OCI-M2 (cell line): ENCODE data around the gene PLEKHG3.

Source experiments
- DNase-seq: peaks from one replicate; lab custom pipeline; 2025; ENCODE audit not compliant: unreplicated experiment; lab: John Stamatoyannopoulos, UW

PLEKHG3 gene

DNA sequence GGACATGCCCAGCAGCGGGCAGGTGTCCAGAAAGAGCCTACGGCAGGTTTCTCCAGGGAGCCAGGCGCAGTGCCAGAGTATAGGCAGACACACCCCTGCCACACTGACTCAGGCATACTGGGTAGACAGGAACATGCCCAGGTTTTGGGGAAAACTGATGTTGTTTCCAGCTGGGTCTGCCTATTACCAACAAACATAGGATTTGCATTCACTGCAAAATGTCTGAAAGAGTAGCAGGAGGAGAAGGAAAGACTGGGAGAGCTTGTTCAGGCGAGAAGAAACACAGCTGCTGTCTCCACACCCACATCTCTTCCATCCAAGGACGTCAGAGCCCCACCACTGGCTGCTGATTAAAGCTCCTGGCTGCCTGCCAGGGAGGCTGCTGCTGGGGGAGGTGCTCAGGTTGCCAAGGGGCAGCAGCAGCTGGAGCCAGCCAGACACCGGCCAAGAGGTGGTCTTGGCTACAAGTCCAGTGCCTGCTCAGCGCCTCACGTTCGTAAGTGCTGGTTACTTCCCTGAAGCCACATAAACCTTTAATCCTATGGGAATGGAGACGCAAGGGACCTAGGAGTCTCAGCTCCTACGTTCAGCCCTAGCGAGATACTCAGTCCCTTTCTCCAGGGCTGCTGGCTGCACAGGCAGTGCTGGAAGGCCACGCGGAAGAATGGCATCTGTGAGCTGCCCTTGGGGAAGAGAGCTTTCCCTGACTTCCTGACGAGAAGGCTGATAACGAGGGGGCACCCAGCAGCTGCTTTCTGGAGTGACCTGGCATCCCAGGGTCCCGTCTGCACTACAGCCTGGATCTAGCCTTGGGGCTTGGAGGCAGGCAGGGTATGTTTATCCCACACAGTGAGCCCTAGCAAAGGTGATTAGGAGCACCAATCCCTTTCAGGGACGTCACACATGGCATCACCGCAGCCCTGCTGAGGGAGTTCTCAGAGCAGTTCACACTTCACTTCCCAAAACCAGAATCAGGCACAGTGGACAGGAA, 58.1 kb downstream of the PLEKHG3 start:
- no peak for DNase-seq

DNA sequence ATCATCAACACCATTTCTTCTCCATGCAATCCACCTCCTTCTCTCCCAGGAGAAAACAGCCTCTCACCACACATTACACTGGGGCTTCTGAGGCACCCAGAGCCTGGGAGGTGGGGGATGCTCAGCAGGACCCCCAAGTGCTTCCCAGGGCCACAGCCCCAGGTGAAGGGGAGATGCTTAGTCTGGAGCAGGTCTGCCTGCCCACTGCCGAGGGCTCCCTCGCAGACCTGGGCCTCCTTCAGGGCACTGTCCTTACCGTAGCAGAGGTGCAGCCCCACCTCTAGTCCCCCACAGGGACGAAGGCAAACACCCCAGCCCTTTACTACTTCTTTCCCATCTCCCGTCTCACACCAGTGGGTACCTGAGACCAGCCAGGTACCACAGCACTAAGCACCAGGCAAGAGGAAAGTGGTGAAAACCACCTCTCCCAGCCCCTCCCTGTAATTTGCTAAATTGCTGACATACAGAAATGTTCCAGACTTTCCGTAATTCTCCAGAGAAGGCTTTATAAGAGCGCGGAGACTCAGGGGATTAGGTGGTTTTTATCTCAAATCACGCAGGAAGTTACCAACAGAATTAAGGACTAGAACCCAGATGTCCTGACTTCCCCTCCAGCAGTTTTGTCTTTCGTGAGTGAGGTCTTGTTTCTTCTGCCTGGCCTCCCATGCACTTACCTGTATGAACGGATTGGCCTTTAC, 59.0 kb downstream of the PLEKHG3 start:
- DNase-seq = no peak

DNA sequence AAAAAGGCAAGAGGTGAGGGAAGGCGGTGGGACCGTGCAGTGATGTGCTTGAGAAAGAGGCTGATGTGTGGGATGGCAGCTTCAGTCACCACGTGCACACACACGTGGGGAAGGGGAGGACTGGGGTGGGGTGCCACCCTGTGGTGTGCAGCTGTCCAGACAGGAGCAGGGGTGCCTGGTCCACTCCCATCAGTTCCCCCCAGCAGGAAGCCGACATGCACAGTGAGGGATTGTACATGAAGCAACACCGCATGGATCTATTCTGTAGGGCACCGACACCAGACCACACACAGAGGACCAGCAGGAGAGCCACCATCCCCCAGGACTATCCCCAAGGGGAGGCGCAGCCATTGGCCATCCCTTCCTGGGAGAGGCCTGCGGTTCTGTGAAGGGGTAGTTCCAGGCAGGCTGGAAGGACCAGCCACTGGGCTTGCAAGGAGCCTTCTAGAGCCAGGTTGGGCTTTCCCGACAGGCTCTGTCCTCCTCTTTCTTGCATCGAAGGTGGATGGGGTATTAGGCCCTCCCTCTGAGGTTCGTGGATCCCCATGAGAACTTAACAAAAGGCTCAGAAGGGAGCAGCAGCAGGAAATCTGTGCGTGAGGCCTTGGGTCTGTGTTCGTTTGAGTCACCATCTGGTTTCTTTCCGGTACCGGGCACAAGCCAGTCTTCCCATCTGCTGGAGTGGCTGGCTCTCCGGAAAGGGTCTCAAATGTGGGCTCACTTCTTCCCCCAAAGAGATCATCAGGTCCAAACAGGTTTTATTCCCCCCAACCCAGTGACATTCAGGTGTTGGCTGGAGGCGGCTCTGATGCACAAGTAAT, 59.8 kb downstream of the PLEKHG3 start:
- DNase-seq = no peak

DNA sequence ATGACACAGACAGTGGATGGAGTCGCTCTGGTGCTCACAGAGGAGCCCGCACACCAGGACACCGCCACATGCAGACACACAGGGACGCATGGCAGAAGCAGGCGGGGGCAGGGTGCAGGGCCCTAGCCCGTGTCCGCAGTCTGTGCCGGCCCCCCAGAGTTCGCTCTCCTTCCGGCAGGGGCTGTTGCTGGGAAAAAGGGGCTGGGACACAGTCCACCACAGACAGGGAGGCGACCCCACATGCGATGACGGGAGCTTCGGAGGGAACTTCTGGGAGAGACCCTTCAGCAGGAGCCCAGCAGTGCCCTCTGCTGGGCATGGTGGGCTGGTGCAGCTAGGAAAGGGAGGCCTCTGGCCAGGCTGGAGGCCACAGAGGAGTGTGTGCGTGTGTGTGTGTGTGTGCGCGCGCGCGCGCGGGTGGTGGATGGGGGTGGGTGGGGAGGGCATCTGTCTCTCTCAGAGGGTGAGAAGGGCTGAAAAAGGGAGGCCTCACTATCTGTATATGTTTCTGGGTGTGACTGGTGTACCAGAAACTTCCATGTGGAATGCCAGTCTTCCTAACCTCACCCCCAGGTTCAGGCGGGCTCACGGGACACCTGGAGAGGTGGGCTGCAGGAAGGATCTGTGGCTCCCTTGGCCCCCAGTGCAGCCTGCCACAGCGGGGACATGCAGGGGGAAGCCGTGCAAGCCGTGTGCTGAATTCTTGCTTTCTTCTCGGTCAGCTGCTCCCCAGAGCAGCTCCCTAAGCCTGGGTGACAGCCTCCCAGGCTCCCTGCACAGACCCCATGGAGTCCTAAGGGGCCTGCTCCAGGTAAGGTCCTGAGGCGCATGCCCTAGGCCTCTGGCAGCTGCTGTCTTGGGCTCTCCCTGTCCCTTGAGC, 60.7 kb downstream of the PLEKHG3 start:
- no peak for DNase-seq

DNA sequence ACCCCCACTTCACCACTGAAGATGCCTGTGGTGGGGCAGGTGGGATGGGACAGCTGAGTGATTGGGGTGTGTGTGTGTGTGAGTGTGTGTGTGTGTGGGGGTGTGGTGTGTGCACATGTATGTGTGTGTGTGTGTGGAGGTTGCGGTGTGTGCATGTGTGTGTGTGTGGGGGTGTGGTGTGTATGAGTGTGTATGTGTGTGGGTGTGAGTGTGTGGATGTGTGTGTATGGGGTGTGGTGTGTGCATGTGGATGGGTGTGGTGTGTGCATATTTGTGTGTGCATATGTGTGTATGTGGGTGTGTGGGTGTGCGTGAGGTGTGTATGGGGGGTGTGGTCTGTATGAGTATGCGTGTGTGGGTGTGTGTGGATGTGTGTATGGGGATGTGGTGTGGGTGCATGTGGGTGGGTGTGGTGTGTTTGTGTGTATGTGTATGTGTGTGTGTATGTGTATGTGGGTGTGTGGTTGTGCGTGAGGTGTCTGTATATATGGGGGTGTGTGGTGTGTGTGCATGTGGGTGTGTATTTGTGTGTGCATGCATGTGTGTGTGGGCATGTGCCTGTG, 61.6 kb downstream of the PLEKHG3 start:
- DNase-seq = no peak

DNA sequence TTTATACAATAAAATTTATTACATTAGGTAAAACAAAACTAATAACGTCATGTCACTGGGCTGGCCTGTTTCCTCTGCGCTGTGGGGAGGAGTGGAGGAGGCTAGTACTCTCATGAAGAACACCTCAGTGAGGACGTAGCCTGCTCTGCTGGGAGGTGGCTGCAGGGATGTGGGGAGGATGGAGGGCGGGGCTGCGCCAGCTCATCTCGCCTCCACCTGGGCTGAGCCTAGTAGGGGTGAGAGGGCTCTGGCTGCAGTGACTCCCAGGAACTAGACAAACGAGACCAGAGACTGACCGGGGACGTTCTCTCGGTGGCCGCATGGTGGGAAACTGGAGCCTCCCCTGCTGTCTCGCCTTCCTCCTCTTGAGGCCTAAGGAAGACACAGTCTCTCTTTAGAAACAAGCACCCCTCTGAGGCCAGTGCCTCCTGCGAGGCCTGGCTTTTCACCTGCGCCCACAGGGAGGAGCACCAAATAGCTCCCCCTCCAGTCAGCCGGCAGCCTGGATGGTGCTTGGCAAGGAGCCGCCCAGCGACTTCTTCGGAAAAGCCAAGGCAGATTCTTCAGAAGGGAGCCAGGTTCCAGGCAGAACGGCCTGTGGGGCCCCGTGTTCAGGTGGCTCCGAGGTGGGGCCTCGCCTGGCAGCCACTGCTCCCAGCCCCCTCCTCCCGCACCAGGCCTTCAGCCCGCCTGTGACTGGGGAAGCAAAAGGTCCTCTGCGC, 62.4 kb downstream of the PLEKHG3 start:
- no peak for DNase-seq

DNA sequence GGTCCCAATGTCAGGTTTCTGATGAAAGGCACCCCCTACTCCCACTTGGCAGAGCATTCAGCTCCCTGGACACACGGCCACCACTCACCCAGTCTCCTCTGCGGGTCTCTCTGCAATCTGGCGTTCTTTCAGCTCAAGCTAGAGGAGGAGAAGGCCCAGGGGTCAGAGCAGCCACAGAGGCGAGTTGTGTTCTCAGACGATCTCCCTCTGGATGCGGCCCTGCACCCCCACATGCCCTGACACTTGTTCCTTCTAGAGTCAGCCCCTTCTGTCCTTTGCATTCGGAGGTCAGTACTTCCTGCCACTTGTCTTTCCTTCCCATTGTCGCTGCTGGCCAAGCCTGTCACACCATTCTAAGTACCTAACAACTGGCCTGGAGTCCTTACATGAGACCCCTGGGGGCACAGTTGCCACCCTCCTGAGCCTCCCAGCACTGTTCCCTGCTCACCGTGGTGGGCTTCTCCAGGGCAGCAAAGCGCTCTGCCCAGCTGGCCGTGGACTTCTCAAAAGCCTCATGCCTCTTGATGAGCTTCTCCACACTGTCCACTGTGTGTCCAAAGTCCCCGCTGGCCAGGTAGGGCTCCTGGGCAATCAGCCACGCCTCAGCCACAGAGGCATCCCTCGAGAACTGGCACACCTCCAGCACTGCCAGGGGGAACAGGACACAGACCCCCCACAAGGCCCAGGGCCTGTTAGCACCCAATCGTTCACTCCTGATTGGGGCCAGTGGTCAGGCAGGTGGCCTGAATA, 63.2 kb downstream of the PLEKHG3 start:
- DNase-seq = no peak

DNA sequence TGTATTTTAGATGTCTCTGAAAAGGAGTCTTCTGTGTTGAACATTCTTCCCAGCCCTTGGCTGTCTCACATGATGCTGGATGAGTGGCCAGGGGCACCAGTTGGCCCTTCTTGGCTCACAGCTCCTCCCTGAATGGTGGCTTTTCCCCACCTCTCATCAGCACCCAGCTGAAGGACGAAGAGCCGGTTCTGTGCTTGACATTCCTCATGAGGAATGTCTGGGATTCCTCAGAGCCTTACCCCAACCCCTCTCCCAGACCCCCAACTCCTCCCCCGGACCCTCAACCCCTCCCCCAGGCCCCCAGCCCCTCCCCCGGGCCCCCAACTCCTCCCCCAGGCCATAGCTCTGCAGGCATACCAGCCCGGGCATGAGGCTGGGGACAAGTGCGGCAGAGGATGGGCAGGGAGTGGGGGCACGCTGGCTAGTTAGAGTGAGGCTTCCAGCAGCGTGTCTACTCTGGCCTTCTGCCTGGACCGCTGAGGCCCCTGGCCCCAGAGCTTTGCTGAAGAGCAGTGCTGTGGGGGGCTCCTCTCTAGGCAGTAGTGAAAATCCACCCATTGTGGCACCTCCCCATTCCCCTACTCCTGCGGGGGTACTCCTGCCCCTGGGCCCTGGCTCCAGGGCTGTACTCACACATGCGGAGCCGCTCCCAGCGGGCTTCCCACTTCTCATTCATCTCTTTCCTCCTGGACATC, 64.3 kb downstream of the PLEKHG3 start:
- DNase-seq = no peak

DNA sequence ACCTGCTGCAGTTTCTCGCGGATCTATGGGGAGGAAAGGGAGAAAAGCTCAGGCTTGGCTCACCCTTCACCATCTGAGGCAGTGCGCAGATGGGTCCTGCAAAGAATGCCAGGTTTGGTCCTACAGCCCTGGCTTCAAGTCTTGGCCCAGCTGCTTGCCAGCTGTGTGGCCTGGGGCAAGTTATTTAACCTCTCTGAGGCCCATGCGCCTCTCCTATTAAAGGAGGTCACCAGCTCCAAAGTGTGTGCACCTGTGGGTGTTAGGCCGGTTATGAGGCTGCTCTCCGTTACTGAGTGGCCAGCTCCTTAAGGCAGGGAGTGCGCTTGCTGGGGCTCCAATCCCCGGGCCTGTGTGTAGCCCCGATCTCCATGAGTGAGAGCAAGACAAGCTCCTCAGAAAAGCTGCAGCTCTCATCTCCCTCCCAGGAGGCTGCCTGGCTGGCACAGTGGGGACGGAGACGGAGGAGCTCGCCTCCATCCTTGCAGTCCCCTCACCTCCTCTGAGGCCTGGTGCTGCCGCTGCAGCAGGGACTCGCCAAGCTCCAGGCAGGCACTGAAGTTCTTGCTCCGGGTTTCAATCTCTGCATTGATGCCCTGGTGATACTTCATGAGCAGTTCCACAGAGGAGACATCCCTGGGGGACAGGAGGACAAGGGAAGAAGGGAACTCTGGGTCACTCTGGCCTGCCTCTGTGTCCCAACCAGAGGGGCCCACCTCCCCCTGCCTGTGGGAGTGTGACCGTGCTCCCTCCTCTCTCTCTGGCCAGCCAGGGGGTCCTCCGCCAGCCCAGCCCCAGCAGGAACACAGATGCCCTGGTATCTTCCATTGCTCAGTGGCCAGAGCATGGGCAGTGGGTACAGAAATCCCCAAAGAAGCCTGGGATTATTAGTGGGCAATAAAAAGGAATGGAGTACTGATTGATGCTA, 65.1 kb downstream of the PLEKHG3 start:
- DNase-seq = no peak

DNA sequence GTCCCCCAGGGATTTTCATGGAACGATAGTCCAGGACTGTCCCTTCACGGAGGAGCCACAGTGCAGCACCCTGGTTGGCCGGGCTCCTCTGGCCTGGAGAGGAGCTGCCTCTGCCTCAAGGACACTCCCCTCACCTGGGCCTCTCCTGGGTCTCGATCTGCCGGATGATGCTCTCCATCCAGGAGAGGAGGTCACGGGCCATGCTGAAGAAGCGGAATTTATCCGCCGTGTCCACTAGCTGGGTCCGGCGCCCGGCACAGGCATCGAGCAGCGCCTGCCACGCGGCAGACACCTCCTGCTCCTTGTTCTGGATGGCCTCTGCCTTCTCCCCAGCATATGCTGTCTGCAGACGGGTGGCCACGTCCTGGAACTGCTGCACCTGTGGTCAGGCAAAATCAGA, 66.5 kb downstream of the PLEKHG3 start:
- DNase-seq = no peak

DNA sequence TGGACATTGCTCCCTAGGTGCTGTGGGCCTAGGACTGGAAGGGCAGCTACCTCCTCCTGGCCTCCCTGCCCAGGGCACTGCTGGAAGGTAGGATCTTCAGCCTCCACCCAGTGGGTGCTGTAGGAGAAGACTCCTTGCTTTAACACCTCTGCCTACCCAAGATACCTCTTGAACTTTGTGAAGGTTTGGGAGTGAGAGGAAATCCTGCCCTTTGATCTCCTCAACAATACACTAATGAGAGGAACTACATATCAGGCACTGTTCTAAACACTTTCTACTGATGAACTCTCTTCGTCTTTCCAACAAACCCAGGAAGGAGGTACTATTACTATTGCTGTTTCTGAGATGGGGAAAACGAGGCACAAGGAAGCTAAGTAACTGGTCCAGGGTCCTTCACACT, 66.9 kb downstream of the PLEKHG3 start:
- DNase-seq = no peak

DNA sequence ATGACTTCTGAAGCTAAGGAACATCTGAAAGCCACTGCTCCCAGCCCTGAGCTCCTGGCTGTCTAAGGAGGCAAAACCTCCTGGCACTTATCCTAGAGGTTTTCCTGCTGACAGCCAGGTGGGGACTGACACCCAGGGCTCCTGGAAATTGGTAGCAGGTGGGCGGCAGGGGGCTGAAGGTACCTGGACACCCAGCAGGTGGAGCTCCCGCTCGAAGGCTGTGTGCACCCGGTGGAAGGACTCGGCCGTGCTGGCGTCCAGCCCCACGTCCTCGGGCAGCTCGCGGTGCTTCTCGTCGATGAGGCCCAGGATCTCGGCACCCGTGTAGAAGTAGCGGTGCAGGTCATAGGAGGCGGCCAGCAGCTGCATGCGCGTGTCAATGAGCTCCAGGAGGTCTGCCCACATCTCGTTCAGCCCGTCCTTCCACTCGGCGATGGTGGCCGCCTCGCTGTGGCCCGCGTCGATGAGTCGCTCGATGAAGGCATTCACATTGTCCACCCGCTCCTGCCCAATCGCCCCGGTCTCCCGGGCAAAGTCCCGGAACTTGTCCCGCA, 68.2 kb downstream of the PLEKHG3 start:
- DNase-seq = no peak

DNA sequence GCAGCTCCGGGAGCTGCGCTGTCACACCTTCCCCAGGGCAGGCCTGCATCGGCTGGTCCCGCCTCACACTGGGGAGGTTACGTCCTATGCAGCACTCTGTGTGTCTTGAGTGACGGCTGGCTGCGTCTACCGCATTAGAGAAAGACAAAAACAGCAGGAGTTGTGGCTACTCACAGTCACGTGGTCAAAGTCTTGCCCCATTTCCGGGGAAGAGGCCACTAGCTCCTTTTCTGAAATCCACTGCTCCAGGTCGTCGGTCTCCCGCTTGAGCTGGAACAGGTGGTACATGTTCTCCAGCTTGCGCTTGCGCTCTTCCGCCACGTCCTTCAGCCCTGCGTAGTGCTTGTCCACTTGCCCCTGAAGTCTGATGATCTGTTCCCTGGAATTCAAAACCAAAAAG, 68.8 kb downstream of the PLEKHG3 start:
- DNase-seq = no peak

DNA sequence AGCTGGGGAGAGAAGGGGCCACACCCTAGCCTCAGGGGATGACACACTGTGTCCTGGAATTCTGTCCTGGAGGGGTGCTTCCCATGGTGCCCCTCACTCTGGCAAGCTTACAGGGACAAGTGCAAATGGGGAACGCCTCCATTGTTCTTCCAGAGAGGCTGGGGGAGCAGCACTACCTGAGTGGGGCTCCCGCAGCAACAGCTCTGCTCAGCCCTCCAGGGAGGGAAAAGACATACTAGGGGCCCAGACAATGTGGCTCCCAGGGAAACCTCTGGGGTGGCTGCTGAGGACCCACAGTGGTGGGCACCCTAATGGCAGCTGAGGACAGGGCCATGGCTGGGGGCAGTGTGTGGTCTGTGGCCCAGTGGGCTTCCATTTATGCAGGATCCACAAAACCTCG, 69.4 kb downstream of the PLEKHG3 start:
- DNase-seq = no peak

DNA sequence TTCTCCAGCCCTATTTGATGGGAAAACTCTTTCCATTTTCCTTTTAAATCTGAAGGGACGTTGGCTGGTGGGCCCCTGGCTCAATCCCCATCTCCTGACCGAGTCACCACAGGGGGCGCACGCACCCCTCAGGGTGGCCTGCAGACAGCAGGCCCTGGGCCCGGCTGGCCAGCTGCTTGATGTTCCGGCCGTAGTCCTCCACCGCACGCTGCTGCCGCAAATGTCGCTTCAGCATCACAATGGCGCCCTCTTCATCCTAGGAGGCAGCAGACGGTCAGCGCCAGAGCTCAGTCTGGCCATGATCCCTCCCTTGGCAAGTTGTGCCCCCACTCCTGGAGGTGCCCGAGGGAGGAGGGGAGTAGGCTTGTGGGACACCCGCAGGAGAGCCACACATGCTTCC, 70.0 kb downstream of the PLEKHG3 start:
- DNase-seq = no peak

DNA sequence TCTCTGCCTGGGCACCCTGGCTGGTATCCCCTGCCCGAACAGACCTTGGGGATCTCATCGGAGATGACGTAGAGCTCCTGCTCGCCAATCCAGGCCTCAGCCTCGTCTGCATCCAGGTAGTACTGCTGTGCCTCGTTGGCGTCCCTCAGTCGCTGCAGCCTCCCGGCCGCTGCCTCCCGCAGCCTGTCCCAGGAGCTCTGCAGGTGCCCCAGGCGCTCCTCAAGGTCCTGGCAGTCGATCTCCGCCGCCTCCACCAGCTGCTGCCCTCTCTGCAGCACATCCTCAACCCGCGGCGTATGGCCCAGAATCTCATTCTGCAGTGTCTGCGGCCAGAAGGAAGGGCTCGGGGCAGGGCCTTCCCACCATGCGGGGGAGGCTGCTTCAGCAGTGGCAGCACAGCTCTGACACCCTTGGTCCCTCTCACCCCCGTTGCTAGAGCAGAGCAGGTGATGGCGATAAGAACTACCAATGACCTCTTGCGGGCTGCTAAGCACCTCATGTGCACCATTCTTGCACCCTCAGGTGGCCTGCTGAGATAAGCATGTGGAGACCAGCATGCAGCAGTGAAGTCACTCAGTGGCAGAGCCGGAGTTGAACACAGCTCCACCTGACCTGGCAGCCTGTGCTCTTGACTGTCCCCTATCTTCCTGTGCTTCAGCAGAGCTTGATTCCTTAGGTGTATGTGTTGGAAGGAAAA, 71.0 kb downstream of the PLEKHG3 start:
- DNase-seq = no peak
